ENCODE results near the gene PHACTR3.
"Not testable (repeated sequence)": the region's sequence is repeated elsewhere in the genome, so short reads cannot be mapped to it uniquely, and the experiment has no call there.

PHACTR3 gene

DNA sequence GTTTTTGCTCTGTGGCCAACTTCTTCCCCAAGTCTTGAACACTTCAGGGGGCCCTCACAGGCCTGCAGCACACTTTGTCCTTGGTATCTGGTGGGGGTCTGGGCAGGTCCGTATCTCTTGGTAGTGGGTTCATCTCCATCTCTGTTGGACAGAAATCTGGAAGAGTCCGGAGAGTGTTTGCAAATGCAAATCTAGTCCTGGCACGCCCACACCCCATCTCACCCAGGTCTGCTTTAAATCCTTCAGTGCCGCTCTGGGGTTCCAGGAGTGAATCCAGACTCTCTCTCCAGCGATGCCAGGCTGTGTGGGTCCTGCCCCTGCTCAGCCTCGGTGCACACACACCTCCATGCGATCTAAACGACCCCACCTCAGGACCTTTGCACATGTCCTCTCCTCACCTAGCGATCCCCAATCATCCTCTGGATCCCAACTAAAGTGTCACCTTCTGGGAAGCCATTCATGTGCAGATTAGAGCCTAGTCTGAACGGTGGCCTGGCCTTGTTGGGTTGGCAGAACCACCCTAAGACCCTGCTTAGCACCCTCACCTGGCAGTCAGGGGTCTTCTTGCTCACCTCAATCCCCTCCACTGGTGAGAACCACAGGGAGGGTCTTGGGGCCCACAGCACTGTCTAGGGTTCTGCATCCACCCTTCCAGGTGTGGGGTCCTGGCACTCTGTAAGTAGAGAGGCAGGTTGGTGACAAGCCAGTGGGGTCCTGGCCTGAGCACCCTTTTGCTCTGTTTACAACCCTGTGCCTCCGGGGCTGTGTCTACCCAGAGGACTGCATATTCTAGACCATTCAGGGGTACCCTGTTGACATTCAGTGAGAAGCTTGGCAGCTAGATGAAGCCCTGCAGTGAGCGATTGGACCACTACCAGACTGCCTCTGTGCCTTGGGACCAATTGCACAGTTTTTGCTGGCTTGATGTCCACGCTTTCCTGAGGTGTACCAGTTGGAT lies 228.3 kb downstream of the PHACTR3 start:
- no peak for DNase-seq

- DNase-seq = no peak
These were observed 230.7 kb downstream of the PHACTR3 start for GRCh38 chr20:59835057-59835447.

GRCh38 chr20:59835448-59836395 lies 231.4 kb downstream of the PHACTR3 start:
- DNase-seq = peak; percentile 48 to 50

- peak; percentile 31 to 54 for DNase-seq
These were observed 232.4 kb downstream of the PHACTR3 start for GRCh38 chr20:59836767-59837166.

DNA sequence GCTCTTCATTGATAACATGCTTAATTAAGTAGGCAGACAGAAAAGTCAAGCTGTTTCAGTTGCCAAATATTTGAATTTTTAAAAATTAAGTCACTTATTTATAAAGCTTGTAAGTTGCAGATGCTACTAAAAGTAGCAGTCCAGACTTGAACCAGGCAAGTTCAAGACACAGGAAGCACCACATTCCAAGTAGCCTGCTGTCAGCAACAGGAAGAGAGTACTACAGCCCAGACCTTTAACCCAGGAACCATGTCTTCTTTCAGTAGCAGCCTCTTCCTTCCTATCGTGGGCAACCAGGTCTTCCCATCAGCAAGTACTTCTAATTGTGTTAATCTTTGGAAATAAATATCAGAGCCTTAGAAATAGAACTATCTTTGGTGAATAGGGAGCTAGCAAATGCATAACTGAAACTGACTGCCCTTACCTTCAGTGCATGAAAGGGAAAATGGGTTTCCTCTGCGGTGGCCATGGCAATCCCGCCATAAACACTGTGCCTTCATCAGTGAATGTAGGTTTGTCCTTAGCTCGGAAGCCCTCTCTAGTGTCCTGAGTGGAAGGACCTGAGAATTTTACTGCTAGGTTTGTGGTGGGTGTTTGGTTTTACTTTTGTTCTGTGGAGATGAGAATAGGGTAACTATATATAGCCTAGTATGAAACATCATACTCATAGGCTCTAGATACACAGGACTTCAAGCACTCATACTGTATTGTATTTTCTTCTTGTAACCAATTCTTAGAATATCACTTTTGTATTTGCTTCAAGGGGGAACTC lies 233.5 kb downstream of the PHACTR3 start:
- no peak for DNase-seq

DNA sequence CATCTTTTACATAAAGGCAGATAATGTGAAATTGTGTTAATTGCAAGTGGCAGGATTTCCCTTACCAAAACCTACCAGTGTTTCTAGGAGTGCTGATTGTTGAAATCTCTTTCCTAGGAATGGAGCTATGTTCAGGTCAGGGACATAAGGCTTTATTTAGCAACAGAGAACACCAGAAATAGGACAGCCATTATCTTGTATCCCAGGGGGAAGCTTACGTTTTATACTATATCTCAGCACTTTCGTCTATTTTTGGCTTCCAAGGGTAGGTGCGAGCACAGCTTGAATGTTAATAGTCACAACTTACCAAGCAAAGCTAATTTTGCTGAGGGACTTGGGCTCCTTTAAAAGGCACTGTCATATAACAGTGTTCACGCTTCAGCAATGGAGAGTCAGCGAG lies 235.1 kb downstream of the PHACTR3 start:
- no peak for DNase-seq

GRCh38 chr20:59845472-59845871 lies 241.1 kb downstream of the PHACTR3 start:
- no peak for DNase-seq

DNA sequence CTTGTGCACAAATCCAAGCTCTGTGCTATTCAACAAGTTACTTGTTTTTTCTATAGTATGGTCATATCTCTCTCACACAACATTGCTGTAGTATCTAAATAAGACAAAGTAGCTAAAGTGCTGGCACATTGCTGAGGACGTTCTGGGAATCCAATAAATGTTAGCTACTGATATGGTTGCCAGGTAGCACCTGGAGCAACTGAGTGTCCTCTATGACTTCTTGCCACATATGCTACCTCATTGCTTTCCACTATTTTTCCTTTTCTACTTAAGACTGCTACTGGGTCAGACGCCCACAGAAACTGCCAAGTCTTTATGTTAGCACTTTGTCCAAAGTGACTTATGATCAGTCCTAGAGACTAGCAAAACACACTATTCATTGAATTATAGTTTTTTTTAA lies 243.8 kb downstream of the PHACTR3 start:
- no peak for DNase-seq

- peak in 1 of 2 experiments; percentile 34 for DNase-seq
These were observed 245.8 kb downstream of the PHACTR3 start for GRCh38 chr20:59850018-59850641.

GRCh38 chr20:59856526-59856925 lies 252.2 kb downstream of the PHACTR3 start:
- not testable (repeated sequence) for DNase-seq

DNA sequence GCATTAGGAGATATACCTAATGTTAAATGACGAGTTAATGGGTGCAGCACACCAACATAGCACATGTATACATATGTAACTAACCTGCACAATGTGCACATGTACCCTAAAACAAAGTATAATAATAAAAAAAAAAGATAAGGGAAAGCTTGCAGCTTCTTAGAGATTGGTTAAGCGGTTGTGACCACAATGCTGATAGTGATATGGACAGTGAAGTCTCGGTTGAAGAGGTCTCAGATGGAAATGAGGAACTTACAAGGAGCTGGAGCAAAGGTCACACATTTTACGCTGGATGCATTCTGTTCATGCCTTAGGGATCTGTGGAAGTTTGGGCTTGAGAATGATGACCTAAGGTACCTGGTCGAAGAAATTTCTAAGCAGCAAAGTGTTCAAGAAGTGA lies 252.6 kb downstream of the PHACTR3 start:
- DNase-seq = not testable (repeated sequence)

GRCh38 chr20:59857966-59858365 lies 253.6 kb downstream of the PHACTR3 start:
- no peak for DNase-seq

DNA sequence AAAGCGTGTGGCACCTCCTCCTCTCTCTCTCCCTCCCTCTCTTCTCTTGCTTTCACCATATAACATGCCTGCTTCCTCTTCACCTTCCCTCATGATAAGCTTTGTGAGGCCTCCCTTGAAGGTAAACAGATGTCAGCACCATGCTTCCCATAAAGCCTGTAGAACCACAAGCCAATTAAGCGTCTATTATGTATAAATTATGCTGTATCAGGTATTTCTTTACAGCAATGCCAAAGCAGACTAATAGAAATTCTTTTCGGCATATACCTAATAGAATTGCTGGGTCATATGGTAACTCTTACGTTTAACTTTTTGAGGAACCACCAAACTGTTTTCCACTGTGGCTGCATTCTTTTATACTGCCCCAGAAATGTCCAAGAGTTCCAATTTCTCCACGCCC lies 254.1 kb downstream of the PHACTR3 start:
- DNase-seq = no peak

DNA sequence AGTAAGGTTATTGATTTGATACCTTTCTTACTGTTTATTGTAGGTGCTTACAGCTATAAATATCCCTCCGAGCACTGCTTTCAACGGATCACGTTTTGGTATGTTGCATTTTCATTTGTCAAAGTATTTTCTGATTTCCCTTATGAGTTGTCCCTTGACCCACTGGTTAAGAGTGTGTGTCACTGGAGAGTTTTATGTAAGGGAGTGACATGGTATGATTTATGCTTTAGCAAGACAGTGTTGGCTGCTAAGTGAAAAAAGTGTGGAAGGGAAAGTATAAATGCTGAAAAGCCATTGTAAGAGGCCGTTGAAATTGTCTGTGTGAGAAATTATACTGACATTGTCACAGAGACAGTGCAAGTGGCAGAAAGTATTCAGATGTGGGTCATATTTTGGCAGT lies 257.1 kb downstream of the PHACTR3 start:
- DNase-seq = no peak

- DNase-seq = no peak
These were observed 258.7 kb downstream of the PHACTR3 start for GRCh38 chr20:59863058-59863457.

GRCh38 chr20:59864726-59865125 lies 260.4 kb downstream of the PHACTR3 start:
- DNase-seq = no peak

DNA sequence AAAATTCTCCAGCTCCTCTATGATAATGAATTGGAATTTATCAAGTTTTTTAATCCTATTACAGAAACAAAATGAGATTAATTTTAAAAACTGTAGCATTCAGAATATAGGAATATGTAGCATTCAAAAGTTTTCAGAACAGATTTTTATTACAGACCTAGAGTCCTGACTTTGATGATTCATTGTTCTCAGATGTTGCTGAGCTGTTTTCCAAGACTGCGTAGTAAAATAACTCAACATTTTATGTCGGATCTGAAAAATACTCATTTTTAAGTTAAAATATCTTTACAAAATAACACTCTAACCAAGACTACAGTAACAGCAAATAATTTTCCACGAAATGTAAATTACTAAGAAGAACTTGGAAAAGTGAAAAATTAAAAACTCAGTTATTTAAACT lies 262.0 kb downstream of the PHACTR3 start:
- DNase-seq = no peak

GRCh38 chr20:59871096-59871495 lies 266.8 kb downstream of the PHACTR3 start:
- no peak for DNase-seq

- DNase-seq = no peak
These were observed 269.1 kb downstream of the PHACTR3 start for GRCh38 chr20:59873409-59873808.

GRCh38 chr20:59880198-59880597 lies 275.9 kb downstream of the PHACTR3 start:
- no peak for DNase-seq

DNA sequence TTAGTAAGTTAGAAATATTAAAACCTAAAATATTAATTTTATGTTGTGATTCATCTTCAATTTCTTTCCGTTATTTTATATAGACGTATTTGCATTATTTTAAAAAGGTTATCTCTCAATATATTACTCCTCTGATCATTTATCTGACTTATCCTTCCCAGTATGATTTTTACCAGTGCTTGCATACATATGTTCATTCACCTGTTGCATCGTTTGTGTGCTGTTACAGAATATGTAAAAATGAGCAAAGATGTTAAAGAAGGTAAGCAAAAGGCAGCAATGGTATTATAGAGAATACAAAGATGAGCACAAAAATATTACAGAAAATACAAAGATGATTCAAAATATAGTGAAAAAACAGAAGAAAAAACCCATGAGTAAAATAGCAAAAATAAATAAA lies 280.2 kb downstream of the PHACTR3 start:
- no peak for DNase-seq

DNA sequence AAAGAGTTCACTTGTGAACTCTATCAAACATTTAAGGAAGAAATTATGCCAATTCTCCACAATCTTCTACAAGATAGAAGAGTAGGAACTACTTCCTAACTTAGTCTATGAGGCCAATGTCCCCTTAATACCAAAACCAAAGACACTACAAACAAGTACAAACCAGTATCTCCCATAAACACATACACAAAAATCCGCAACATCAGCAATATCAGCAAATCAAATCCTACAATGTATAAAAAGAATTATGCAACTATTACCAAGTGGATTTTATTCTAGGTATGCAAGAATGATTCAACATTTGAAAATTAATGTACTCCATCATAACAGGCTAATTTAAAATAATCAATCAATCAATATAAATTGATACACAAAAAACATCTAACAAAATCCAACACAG lies 283.7 kb downstream of the PHACTR3 start:
- no peak for DNase-seq

All from NCI-H187 (cell line).